HG03521 (cell line): ENCODE results near the gene FRZB.

Source experiments
- ATAC-seq: cut with Tn5 transposase; IDR thresholded peaks from one replicate; pipeline ENCODE4 v1.9.1; 2021; ENCODE audit warnings: mild to moderate bottlenecking, moderate library complexity; ENCODE audit not compliant: unreplicated experiment

FRZB gene

DNA sequence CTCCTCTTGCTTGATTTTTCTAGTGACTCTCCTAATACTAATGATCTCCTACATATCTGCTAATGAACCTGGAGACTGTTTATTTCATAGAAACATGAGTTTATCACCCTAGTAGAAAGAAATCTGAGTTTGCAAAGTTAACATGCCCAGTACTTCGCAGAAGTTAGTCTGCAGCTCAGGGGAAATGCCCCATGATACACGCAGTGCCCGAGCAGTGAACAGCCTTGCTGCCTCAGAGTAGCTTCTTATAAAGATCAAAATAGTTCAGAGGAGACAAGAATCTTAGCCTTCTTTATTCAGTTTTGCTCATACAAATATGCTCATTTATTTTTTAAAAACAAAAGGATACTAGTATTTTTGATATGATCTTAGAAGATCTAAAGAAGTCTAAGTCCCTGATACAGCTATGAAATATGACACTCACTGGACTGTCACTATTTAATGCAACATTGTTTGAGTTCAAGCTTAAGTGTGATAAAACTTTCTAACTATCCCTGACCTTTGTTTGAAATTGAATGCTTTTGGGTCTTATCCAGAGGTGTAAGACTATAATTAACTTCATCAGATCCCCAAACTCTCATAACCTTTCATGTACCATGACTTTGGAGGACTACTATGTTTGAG is 20.5 kb downstream of the FRZB start:
- no peak for ATAC-seq

DNA sequence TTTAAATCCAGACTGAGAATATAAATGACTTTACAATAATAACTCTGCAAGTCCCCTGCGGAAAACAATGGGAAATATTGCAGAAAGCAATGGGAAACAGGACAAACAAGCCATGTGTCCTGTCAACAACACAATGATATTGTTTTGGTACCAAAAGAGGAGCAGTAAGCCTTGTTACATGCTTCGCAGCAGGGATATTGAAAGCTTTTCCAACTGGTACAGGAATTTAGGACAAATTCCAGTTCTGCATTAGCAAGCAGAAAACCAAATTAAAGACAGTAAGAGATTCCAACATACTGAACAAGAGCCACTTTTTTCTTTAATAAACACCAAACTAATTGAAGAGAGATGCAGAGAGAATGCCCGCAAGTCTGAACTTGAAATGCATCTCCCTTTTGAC is 30.0 kb downstream of the FRZB start:
- ATAC-seq = no peak

- no peak for ATAC-seq
Observed at GRCh38 chr2:182834293-182834692, 32.1 kb downstream of the FRZB start.

- ATAC-seq = no peak
Observed at GRCh38 chr2:182833084-182833854, 33.2 kb downstream of the FRZB start.

DNA sequence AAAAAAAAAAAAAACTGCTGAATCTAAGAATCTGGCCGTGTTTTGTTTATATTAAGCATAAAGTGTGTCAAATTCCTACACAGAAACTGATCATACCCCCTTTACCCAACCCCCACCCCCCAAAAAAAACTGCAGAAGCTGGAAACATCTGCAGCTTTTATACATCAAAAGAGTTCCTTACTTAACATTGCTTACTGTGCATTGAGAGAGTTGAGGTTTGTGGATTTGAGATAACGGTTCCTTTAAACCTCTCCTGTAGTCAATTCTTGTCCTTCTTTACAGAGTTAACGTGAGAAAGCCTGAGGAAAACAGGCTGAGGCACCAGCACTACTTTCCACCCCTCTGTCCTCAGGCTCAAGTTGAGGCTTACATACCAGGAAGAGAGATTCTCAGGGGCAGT is 34.5 kb downstream of the FRZB start:
- no peak for ATAC-seq

DNA sequence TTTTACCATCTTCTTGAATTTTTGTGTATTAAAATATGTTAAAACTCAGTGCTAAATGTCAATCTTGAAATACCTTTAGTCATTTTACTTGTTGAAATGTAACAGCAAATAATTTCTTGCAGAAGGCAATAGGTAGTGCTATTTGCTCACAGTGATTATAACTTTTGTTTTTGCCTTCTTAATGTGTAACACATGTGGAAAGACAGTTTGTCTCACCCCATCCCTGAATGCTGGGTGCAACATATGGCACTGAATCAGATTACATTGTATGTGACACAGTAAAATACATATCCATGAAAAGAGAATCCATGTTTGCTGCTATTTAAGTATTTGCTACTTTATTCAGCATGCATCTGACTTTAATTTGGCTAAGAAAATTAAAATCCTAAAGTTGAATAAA is 35.3 kb downstream of the FRZB start:
- ATAC-seq = no peak

- ATAC-seq = no peak
Observed at GRCh38 chr2:182827182-182827879, 39.1 kb downstream of the FRZB start.

- ATAC-seq = no peak
Observed at GRCh38 chr2:182826496-182826895, 39.9 kb downstream of the FRZB start.

DNA sequence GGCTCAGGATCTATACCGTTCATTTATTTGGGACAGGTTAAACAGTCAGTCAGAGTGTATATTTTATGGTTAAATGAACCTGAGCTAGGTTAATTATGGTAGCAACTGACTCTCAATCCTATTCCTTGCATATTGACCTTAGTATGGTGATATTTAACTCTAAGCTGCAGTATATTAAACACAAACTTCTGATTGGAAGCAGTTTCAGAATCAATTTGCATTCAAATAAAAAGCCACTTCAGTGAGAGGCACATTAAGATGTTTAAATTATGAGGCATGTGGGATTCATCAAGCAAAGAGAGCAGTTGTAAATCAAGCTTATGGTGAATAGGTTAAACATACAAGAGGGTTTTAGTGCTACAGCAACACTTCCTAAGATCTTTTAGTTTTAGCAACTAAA is 40.4 kb downstream of the FRZB start:
- ATAC-seq = no peak

DNA sequence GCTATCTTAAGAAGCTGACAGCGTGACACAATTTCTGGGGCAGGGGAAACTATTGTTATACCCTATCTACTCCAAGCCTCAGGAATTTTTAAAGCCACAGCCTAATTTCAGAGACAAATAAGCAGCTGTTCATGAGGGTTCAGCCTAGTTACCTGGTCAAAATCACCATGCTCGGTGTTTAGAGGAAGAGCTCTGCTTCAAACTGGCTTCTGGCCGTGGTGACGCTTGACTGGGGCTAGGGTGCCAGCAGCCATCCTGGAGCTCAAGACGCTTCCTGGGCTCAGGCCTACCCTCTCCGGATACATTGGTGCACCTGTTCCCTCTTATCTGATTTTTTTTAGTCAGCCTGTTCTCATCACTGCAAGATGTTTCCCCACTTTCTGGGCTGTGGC is 41.7 kb downstream of the FRZB start:
- no peak for ATAC-seq

DNA sequence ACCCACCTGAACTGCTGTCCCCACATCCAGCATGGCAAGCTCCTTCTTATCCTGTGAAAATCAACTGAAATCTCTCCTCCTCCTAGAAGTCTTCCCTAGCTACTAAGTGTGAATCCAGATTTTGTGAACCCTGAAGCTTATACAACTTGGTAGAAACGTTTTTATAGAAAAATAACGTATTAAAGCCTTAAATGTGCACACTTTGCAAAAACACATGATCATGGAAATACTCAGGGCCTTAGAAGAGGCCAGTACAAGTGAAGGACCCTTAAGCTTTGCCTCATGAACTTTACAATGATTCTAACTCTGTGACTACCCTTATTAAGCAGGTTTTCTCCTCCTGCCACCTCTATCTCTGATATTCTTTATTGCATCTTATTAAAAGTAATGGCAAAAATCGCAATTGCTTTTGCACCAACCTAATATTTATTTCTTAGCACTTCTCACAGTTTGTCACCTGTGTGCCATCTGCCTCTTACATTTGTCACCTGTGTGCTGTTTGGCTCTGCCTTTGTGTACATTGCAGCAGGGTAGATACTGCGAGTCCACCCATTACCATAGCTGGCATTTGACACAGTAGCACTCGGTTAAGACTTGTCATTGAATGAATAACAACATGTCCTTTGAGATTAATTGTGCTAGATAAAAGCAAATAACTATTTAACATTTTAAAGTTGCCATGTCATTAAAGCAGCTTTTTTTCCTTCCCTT is 42.2 kb downstream of the FRZB start:
- ATAC-seq = no peak

- ATAC-seq = no peak
Observed at GRCh38 chr2:182822733-182823132, 43.7 kb downstream of the FRZB start.

GRCh38 chr2:182821182-182821581 is 45.3 kb downstream of the FRZB start:
- ATAC-seq = no peak

- ATAC-seq = no peak
Observed at GRCh38 chr2:182819412-182819811, 47.0 kb downstream of the FRZB start.

GRCh38 chr2:182818925-182819324 is 47.5 kb downstream of the FRZB start:
- no peak for ATAC-seq

GRCh38 chr2:182818501-182818900 is 47.9 kb downstream of the FRZB start:
- no peak for ATAC-seq

GRCh38 chr2:182817558-182817957 is 48.9 kb downstream of the FRZB start:
- no peak for ATAC-seq

DNA sequence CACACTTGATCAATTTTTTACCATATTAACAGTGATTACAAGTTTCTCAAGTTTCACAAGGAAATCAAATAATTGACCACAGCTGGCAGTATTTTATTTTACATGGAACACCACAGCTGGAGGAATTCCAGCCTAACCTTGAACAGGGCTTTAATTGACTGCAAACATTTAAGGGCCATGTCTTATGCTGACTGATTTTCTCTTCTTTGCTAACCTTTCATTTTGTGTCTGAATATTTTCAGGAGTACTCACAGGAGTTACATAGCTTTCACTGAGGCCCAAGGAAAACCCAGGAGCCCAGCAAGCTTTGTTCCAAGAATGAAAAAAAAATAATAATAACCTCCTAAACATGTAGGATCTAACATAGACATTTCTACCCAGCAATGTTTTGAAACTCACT is 49.6 kb downstream of the FRZB start:
- no peak for ATAC-seq

DNA sequence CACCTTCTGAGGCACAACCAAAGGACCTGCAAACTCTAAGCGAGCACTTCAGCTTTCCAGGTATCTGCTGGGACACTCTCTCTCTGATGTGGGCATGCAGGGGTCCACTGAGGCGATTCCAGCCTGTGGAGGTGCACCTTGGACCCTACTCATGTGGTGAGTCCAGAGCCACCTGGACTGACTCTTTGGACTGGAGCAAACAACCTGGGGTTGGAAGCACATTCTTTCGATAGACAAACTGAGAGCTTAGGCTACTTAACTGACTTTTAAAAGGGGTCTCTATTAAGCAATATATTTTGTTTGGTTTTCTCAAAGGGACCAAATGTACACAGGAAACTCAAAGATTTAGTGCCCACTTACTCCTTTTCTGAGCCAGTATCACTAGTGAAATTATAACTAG is 51.6 kb downstream of the FRZB start:
- ATAC-seq = no peak

DNA sequence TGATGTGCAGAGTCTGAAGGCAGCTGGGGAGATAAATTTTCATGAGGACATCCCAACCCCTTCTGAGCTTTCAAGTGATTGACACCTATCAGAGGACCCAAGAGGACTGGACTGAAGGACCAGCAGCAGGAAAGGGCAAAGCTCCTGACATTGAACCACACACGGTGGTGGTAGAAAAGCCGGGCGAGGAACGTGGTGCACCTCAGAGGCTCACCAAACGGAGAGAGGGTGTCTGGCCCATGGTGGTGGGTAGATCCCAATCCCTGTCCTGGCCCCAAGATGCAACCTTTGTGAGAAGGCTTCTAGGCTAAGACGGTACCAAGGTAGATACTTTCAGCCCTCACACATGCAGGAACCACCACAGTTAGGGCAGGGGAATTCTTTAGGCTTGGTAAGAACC is 52.1 kb downstream of the FRZB start:
- ATAC-seq = no peak

- no peak for ATAC-seq
Observed at GRCh38 chr2:182810087-182810486, 56.4 kb downstream of the FRZB start.

DNA sequence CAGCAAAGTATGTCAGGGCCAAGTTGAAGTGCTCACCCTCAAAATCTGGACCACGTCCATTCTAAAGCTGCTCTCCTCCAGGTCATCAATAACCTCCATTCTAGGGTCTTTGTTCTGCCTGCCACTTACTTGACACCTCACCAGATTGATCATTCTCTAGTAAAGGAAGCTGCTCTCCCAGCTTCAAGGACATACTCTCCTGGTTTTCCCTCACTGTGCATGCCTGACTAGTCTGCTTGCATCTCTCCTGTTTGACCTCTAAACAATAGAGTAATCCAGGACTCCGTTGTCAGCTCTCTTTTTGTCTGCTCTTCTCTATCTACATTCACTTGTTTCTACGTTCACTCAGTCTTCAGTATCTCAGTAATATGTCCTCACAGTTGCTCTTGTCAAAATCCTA is 59.1 kb downstream of the FRZB start:
- no peak for ATAC-seq
